Uterus (tissue), 2 donors: ENCODE measurements around the gene ATP6V0D1.

Experiments used
- POLR2A ChIP-seq, 2 donors: fragments of 450-650 bp; IDR thresholded peaks; one replicate each; pipeline ENCODE4 v1.6.1; 2016; ENCODE audit warnings: antibody characterized with exemption in 2 of 2, mild to moderate bottlenecking in 1 of 2, moderate library complexity in 1 of 2
- TF ChIP-seq, protein P1 (sequence below), 4 experiments: fragments of 200-600 bp in 2 of 4; fragments of 450-650 bp in 2 of 4; sonication (generic) in 2 of 4; IDR thresholded peaks; one replicate each; pipeline ENCODE4 v1.5.1; 2016 to 2019; ENCODE audit warnings: antibody characterized with exemption in 4 of 4, mild to moderate bottlenecking in 2 of 4, moderate library complexity in 1 of 4

- TF ChIP-seq, protein P1, sequence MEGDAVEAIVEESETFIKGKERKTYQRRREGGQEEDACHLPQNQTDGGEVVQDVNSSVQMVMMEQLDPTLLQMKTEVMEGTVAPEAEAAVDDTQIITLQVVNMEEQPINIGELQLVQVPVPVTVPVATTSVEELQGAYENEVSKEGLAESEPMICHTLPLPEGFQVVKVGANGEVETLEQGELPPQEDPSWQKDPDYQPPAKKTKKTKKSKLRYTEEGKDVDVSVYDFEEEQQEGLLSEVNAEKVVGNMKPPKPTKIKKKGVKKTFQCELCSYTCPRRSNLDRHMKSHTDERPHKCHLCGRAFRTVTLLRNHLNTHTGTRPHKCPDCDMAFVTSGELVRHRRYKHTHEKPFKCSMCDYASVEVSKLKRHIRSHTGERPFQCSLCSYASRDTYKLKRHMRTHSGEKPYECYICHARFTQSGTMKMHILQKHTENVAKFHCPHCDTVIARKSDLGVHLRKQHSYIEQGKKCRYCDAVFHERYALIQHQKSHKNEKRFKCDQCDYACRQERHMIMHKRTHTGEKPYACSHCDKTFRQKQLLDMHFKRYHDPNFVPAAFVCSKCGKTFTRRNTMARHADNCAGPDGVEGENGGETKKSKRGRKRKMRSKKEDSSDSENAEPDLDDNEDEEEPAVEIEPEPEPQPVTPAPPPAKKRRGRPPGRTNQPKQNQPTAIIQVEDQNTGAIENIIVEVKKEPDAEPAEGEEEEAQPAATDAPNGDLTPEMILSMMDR (IDR thresholded peaks at IDR 0.05): no peak
- no peak for TF ChIP-seq POLR2A (IDR thresholded peaks at IDR 0.05)
These were observed 18.1 kb upstream of the ATP6V0D1 start for GRCh38 chr16:67499106-67499505.
